K562 (cell line): ENCODE data around the gene PLAC1. TPM values are rescaled to one million over a fixed set of nuclear protein-coding genes. Genes with fewer than 3 reads are reported as not detected.

Source experiments
- CEBPG ChIP-seq, 3 experiments: fragments of 200-800 bp in 1 of 3; sonication (Bioruptor generic) in 1 of 3; sonication (generic) in 1 of 3; formaldehyde crosslinking in 1 of 3; IDR thresholded peaks in 2 of 3; conservative IDR thresholded peaks in 1 of 3; 2 replicates each; pipeline versions ENCODE4 v1.6.1 to v1.8.0; 2016 to 2022; ENCODE audit warnings: missing compliant biosample characterization in 2 of 3, missing genetic modification characterization in 2 of 3, mild to moderate bottlenecking in 1 of 3, missing genetic modification reagents in 1 of 3
- DMBX1 ChIP-seq: fragments of 250-450 bp; sonication (Bioruptor Pico); IDR thresholded peaks from 2 replicates; pipeline ENCODE4 v1.8.0; 2022; ENCODE audit warnings: inconsistent platforms, mild to moderate bottlenecking, moderate library complexity, borderline replicate concordance
- EP300 ChIP-seq: IDR thresholded peaks from 2 replicates; pipeline ENCODE4 v1.6.1; 2012; ENCODE audit warnings: low read length, improper control_type of control experiment
- FOXK2 ChIP-seq, 2 experiments: fragments of 450-650 bp; IDR thresholded peaks in 1 of 2; conservative IDR thresholded peaks in 1 of 2; 2 replicates each; pipeline ENCODE4 v1.6.1; 2016; ENCODE audit warnings: low read depth in 2 of 2, mild to moderate bottlenecking in 1 of 2
- GABPA ChIP-seq: fragments of 200-800 bp; sonication (Bioruptor generic); conservative IDR thresholded peaks from 2 replicates; pipeline ENCODE4 v1.6.1; 2016; ENCODE audit warnings: low read depth, missing genetic modification characterization, missing compliant biosample characterization
- HNRNPLL ChIP-seq: fragments of 200-400 bp; formaldehyde crosslinking; IDR thresholded peaks from 2 replicates; pipeline ENCODE4 v1.6.1; 2017; ENCODE audit warnings: low read length, low read depth, mild to moderate bottlenecking; ENCODE audit not compliant: poor library complexity, severe bottlenecking
- JUN ChIP-seq, 2 experiments: sonication (generic) in 1 of 2; formaldehyde crosslinking in 1 of 2; IDR thresholded peaks; 2 replicates each; pipeline versions ENCODE4 v1.6.1 to v1.8.0; 2012 to 2022; ENCODE audit warnings: borderline replicate concordance in 2 of 2, mild to moderate bottlenecking in 2 of 2, improper control_type of control experiment in 1 of 2, low read depth in 1 of 2, low read length in 1 of 2, missing genetic modification reagents in 1 of 2
- SETDB1 ChIP-seq: IDR thresholded peaks from one replicate; pipeline ENCODE4 v1.6.1; 2012; ENCODE audit warnings: low read length, control low read depth, inconsistent platforms
- SIRT6 ChIP-seq: IDR thresholded peaks from one replicate; pipeline ENCODE4 v1.6.1; 2012; ENCODE audit warnings: low read depth, mild to moderate bottlenecking, control low read depth, inconsistent platforms, low read length, moderate library complexity
- ZBTB17 ChIP-seq: fragments of 450-650 bp; formaldehyde crosslinking; IDR thresholded peaks from 2 replicates; pipeline ENCODE4 v1.4.0; 2020; ENCODE audit warnings: mild to moderate bottlenecking
- ZFX ChIP-seq: sonication (generic); formaldehyde crosslinking; IDR thresholded peaks from 2 replicates; pipeline ENCODE4 v1.8.0; 2022; ENCODE audit warnings: mild to moderate bottlenecking, missing genetic modification reagents, moderate library complexity
- ZNF124 ChIP-seq: sonication (generic); formaldehyde crosslinking; IDR thresholded peaks from 2 replicates; pipeline ENCODE4 v1.8.1; 2022; ENCODE audit warnings: missing genetic modification reagents
- ZNF212 ChIP-seq: fragments of 450-650 bp; formaldehyde crosslinking; IDR thresholded peaks from 2 replicates; pipeline ENCODE4 v1.4.0; 2020; ENCODE audit warnings: mild to moderate bottlenecking
- ZNF384 ChIP-seq: IDR thresholded peaks from 2 replicates; pipeline ENCODE4 v1.6.1; 2012; ENCODE audit warnings: low read depth, low read length, improper control_type of control experiment
- ZNF780A ChIP-seq: fragments of 250-450 bp; sonication (Bioruptor Pico); IDR thresholded peaks from 2 replicates; pipeline ENCODE4 v1.5.0; 2021; ENCODE audit warnings: mild to moderate bottlenecking
- polyA plus RNA-seq, 8 experiments: library from polyadenylated mRNA; depleted of rRNA in 4 of 8; stranded (reverse) in 5 of 8; unstranded in 3 of 8; fragments of >200 nt; fragmentation: Nextera tagmentation in 2 of 8; fragmentation: Illumina TruSeq in 1 of 8; extraction: Ambion mirVana in 2 of 8; extraction: Trizol in 1 of 8; gene quantifications; 2 replicates each; pipeline versions ENCODE4 v1.2.1 to v1.2.3, GENCODE V29; 2011 to 2014; ENCODE audit warnings: inconsistent platforms in 1 of 8, missing spikeins in 1 of 8
- total RNA-seq, 7 experiments: library from RNA; depleted of rRNA in 6 of 7; stranded (reverse); fragments of >200 nt in 6 of 7; fragmentation: Illumina TruSeq in 2 of 7; extraction: Trizol in 2 of 7; gene quantifications; 2 replicates each; pipeline versions ENCODE4 v1.2.1 to v1.2.3, GENCODE V29; 2011 to 2021; ENCODE audit warnings: low replicate concordance in 1 of 7
- TF ChIP-seq, protein P1 (sequence below): fragments of 250-450 bp; sonication (Bioruptor Pico); IDR thresholded peaks from 2 replicates; pipeline ENCODE4 v1.4.0; 2020; ENCODE audit warnings: mild to moderate bottlenecking, moderate library complexity
- TF ChIP-seq, protein P2 (sequence below): fragments of 450-650 bp; formaldehyde crosslinking; IDR thresholded peaks from 2 replicates; pipeline ENCODE4 v1.4.0; 2022; ENCODE audit warnings: mild to moderate bottlenecking, moderate library complexity
- TF ChIP-seq, protein P3 (sequence below), 2 experiments: fragments of 450-650 bp; conservative IDR thresholded peaks; 2 replicates each; pipeline ENCODE4 v1.6.1; 2017; ENCODE audit warnings: mild to moderate bottlenecking in 2 of 2, moderate library complexity in 2 of 2
- TF ChIP-seq, protein P4 (sequence below): fragments of 450-650 bp; IDR thresholded peaks from 2 replicates; pipeline ENCODE4 v1.6.1; 2016; ENCODE audit warnings: mild to moderate bottlenecking

The PLAC1 gene
- total and polyA plus RNA-seq, 9 of the 15 experiments (the other 6 are each of a cell fraction or from before 2014, with no cell fraction given) = 0.82 to 9.1 (median 1.7) TPM

DNA sequence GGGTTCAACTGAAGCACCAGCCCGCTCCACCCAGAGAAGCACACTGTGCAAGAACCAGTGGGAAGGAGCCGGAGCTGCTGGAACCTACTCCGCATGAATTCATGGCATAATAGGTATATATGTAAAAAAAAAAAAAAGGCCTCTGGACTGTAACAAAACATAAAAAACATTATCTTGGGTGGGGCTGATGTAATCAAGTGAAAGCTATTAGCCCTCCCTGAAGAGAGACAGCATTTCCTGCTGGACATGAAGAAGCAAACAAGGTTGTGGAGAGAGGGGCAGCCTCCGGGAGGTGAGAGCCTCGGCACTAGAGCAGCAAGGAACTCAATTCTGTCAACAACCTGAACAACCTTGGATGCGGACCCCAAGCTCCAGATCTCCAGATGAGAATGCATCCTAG lies 50.7 kb downstream of the PLAC1 start (continued):
- peak; percentile 58; the same call in 1 of the 2 replicates for TF ChIP-seq EP300
- no peak for TF ChIP-seq HNRNPLL
- TF ChIP-seq, protein P1, sequence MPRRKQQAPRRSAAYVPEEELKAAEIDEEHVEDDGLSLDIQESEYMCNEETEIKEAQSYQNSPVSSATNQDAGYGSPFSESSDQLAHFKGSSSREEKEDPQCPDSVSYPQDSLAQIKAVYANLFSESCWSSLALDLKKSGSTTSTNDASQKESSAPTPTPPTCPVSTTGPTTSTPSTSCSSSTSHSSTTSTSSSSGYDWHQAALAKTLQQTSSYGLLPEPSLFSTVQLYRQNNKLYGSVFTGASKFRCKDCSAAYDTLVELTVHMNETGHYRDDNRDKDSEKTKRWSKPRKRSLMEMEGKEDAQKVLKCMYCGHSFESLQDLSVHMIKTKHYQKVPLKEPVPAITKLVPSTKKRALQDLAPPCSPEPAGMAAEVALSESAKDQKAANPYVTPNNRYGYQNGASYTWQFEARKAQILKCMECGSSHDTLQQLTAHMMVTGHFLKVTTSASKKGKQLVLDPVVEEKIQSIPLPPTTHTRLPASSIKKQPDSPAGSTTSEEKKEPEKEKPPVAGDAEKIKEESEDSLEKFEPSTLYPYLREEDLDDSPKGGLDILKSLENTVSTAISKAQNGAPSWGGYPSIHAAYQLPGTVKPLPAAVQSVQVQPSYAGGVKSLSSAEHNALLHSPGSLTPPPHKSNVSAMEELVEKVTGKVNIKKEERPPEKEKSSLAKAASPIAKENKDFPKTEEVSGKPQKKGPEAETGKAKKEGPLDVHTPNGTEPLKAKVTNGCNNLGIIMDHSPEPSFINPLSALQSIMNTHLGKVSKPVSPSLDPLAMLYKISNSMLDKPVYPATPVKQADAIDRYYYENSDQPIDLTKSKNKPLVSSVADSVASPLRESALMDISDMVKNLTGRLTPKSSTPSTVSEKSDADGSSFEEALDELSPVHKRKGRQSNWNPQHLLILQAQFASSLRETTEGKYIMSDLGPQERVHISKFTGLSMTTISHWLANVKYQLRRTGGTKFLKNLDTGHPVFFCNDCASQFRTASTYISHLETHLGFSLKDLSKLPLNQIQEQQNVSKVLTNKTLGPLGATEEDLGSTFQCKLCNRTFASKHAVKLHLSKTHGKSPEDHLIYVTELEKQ = no peak
- TF ChIP-seq SETDB1 = no peak
- TF ChIP-seq JUN (IDR thresholded peaks at IDR 0.05; ENCODE audit: borderline replicate concordance, low read depth, low read length) = 0 out of 2 replicates have a peak, but pooled peaks have one; percentile 23
- no peak for TF ChIP-seq JUN (CRISPR knock-in tag; IDR thresholded peaks at IDR 0.05; ENCODE audit: borderline replicate concordance)
- TF ChIP-seq FOXK2 (conservative IDR thresholded peaks at IDR 0.05 in 1 of 2, IDR thresholded peaks at IDR 0.05 in 1 of 2; ENCODE audit: low read depth in 2 of 2) = no peak
- TF ChIP-seq ZNF212 (CRISPR knock-in tag) = no peak
- peak; percentile 75 for TF ChIP-seq ZNF384
- TF ChIP-seq, protein P2, sequence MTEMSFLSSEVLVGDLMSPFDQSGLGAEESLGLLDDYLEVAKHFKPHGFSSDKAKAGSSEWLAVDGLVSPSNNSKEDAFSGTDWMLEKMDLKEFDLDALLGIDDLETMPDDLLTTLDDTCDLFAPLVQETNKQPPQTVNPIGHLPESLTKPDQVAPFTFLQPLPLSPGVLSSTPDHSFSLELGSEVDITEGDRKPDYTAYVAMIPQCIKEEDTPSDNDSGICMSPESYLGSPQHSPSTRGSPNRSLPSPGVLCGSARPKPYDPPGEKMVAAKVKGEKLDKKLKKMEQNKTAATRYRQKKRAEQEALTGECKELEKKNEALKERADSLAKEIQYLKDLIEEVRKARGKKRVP = peak; percentile 83
- TF ChIP-seq GABPA (tag) = peak; percentile 33; the same call in 1 of the 2 replicates
- TF ChIP-seq, protein P3, sequence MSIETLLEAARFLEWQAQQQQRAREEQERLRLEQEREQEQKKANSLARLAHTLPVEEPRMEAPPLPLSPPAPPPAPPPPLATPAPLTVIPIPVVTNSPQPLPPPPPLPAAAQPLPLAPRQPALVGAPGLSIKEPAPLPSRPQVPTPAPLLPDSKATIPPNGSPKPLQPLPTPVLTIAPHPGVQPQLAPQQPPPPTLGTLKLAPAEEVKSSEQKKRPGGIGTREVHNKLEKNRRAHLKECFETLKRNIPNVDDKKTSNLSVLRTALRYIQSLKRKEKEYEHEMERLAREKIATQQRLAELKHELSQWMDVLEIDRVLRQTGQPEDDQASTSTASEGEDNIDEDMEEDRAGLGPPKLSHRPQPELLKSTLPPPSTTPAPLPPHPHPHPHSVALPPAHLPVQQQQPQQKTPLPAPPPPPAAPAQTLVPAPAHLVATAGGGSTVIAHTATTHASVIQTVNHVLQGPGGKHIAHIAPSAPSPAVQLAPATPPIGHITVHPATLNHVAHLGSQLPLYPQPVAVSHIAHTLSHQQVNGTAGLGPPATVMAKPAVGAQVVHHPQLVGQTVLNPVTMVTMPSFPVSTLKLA (conservative IDR thresholded peaks at IDR 0.05) = no peak
- TF ChIP-seq ZNF780A (CRISPR knock-in tag) = no peak
- TF ChIP-seq DMBX1 (CRISPR knock-in tag) = no peak
- TF ChIP-seq CEBPG (CRISPR knock-in tag; IDR thresholded peaks at IDR 0.05) = peak; percentile 32; the same call in 1 of the 2 replicates
- peak; percentile 54 to 90 for TF ChIP-seq CEBPG (tag; conservative IDR thresholded peaks at IDR 0.05 in 1 of 2, IDR thresholded peaks at IDR 0.05 in 1 of 2)
- no peak for TF ChIP-seq ZNF124 (CRISPR knock-in tag)
- no peak for TF ChIP-seq SIRT6
- TF ChIP-seq ZBTB17 (CRISPR knock-in tag) = no peak
- TF ChIP-seq, protein P4, sequence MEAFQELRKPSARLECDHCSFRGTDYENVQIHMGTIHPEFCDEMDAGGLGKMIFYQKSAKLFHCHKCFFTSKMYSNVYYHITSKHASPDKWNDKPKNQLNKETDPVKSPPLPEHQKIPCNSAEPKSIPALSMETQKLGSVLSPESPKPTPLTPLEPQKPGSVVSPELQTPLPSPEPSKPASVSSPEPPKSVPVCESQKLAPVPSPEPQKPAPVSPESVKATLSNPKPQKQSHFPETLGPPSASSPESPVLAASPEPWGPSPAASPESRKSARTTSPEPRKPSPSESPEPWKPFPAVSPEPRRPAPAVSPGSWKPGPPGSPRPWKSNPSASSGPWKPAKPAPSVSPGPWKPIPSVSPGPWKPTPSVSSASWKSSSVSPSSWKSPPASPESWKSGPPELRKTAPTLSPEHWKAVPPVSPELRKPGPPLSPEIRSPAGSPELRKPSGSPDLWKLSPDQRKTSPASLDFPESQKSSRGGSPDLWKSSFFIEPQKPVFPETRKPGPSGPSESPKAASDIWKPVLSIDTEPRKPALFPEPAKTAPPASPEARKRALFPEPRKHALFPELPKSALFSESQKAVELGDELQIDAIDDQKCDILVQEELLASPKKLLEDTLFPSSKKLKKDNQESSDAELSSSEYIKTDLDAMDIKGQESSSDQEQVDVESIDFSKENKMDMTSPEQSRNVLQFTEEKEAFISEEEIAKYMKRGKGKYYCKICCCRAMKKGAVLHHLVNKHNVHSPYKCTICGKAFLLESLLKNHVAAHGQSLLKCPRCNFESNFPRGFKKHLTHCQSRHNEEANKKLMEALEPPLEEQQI = no peak
- TF ChIP-seq ZFX (CRISPR knock-in tag) = no peak
